Body of pancreas (tissue), 4 donors: ENCODE measurements around the gene NFATC2.

Experiments used
- POLR2A ChIP-seq, 3 donors: fragments of 450-650 bp; IDR thresholded peaks; one replicate each; pipeline ENCODE4 v1.6.1; 2016; ENCODE audit warnings: antibody characterized with exemption in 3 of 3, mild to moderate bottlenecking in 2 of 3
- TF ChIP-seq, protein P1 (sequence below), 7 experiments: fragments of 450-650 bp in 4 of 7; fragments of 200-600 bp in 3 of 7; sonication (generic) in 3 of 7; IDR thresholded peaks; one replicate each; pipeline ENCODE4 v1.5.1; 2016 to 2019; ENCODE audit warnings: antibody characterized with exemption in 7 of 7

GRCh38 chr20:51584116-51584515, 41.6 kb upstream of the NFATC2 start:
- TF ChIP-seq, protein P1, sequence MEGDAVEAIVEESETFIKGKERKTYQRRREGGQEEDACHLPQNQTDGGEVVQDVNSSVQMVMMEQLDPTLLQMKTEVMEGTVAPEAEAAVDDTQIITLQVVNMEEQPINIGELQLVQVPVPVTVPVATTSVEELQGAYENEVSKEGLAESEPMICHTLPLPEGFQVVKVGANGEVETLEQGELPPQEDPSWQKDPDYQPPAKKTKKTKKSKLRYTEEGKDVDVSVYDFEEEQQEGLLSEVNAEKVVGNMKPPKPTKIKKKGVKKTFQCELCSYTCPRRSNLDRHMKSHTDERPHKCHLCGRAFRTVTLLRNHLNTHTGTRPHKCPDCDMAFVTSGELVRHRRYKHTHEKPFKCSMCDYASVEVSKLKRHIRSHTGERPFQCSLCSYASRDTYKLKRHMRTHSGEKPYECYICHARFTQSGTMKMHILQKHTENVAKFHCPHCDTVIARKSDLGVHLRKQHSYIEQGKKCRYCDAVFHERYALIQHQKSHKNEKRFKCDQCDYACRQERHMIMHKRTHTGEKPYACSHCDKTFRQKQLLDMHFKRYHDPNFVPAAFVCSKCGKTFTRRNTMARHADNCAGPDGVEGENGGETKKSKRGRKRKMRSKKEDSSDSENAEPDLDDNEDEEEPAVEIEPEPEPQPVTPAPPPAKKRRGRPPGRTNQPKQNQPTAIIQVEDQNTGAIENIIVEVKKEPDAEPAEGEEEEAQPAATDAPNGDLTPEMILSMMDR (IDR thresholded peaks at IDR 0.05) = no peak
- TF ChIP-seq POLR2A (IDR thresholded peaks at IDR 0.05) = no peak
